Measurements from ENCODE around the gene KLHL29. TPM values are rescaled to one million over a fixed set of nuclear protein-coding genes. Genes with fewer than 3 reads are reported as not detected.
A peak's percentile ranks its signal among the peaks of the same experiment; 100 is the strongest.

Gene KLHL29
- total RNA-seq, 2 donors from 2014 or later = 1.0 to 2.4 TPM

DNA sequence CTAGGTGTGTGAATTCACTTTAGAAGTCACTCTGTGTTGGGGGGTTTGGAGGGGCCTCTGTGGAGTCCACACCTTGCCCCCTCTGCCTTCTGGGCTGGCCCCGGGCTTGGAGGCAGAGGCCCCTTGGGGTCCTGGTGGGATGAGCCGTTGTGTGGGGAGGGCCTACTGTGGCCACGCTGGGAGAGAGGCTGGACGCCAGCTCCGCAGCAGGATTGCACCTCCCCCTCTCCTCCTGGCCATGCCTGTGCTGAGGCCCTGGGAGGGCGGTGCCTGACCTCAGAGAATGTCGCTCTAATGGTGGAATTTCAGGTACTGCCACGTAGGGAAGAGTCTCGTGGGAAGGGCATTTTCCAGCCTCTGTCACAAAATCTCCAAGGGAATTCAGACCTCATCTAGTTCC is 304.9 kb downstream of the KLHL29 start:
- Histone ChIP-seq H3K4me3 (ENCODE audit: low read length) (no peak overlapping the region), H3K27me3 (ENCODE audit: control insufficient read depth, insufficient read depth, low read length, poor library complexity, severe bottlenecking) (no peaks in the 10 kb centered on the region), H3K4me1 (ENCODE audit: control insufficient read depth, insufficient read depth, low read length) (no peaks in the 10 kb centered on the region), H3K9me3 (ENCODE audit: control insufficient read depth, low read length) (no peaks in the 10 kb centered on the region), H3K9ac (ENCODE audit: extremely low read depth, low read length, poor library complexity, severe bottlenecking) (no peak overlapping the region), H3K36me3 (ENCODE audit: control insufficient read depth, insufficient read depth, low read length) (no peaks in the 10 kb centered on the region), H3K27ac (ENCODE audit: low read depth, low read length) (no peak overlapping the region)
- TF ChIP-seq, protein P1, sequence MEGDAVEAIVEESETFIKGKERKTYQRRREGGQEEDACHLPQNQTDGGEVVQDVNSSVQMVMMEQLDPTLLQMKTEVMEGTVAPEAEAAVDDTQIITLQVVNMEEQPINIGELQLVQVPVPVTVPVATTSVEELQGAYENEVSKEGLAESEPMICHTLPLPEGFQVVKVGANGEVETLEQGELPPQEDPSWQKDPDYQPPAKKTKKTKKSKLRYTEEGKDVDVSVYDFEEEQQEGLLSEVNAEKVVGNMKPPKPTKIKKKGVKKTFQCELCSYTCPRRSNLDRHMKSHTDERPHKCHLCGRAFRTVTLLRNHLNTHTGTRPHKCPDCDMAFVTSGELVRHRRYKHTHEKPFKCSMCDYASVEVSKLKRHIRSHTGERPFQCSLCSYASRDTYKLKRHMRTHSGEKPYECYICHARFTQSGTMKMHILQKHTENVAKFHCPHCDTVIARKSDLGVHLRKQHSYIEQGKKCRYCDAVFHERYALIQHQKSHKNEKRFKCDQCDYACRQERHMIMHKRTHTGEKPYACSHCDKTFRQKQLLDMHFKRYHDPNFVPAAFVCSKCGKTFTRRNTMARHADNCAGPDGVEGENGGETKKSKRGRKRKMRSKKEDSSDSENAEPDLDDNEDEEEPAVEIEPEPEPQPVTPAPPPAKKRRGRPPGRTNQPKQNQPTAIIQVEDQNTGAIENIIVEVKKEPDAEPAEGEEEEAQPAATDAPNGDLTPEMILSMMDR (conservative IDR thresholded peaks at IDR 0.05) = no peak
- Mint-ChIP-seq H3K36me3 (ENCODE audit: low read depth) (peaks cover 2% of the 10 kb centered on the region), H3K27me3 (ENCODE audit: insufficient read depth) (no peaks in the 10 kb centered on the region), H3K4me3 (no peak overlapping the region), H3K27ac (no peak overlapping the region), H3K9me3 (no peaks in the 10 kb centered on the region), H3K4me1 (peaks cover 5% of the 10 kb centered on the region)
- DNase-seq = peak; percentile 69
- 59 to 83% methylated on average over 7 to 9 of the region's 9 CpGs for WGBS, 2 experiments (ENCODE audit: insufficient coverage in 1 of 2, insufficient read length in 1 of 2)

DNA sequence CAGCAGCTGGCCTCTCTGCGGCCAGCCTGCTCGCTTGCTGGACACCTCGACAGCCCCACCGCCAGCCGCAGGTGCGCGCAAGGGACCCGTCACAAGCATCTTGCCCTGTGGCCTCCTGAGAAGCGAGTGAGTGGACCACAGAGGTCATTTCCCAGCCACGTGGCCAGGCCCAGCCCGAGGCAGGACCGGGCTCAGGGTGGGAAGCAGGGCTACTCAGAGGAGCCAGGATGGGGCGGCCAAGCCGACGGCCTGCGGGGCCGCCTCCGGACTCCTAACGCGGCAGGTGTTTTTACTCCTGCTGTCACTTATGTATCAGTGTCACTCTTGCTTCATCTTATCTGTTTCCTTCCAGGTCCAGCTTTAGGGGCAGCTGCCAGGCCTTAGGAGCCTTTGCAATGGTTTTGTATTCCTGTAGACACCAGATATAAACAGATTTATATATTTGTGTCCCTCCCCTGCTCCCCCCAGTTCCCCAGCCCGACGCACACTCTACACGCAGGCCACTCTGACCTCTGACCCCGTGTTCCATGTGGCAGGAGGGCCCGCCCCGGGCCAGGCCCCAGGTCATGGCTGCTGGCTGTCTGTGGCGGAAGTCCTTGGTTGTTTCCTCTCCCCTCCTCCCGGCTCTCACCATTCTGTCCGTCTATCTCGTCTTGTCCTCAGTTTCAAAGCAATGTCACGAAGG is 305.6 kb downstream of the KLHL29 start:
- H3K4me1 Mint-ChIP-seq = no peaks in the 10 kb centered on the region
- no peak overlapping the region for H3K27ac Mint-ChIP-seq
- TF ChIP-seq, protein P1 (conservative IDR thresholded peaks at IDR 0.05) = no peak
- Histone ChIP-seq H3K9me3 (ENCODE audit: control insufficient read depth, low read length) (no peaks in the 10 kb centered on the region), H3K27me3 (ENCODE audit: control insufficient read depth, insufficient read depth, low read length, poor library complexity, severe bottlenecking) (no peaks in the 10 kb centered on the region), H3K4me1 (ENCODE audit: control insufficient read depth, insufficient read depth, low read length) (no peaks in the 10 kb centered on the region), H3K36me3 (ENCODE audit: control insufficient read depth, insufficient read depth, low read length) (no peaks in the 10 kb centered on the region), H3K27ac (ENCODE audit: low read depth, low read length) (no peak overlapping the region), H3K4me3 (ENCODE audit: low read length) (no peak overlapping the region), H3K9ac (ENCODE audit: extremely low read depth, low read length, poor library complexity, severe bottlenecking) (no peak overlapping the region)
- no peak for DNase-seq
- H3K27me3 Mint-ChIP-seq (ENCODE audit: insufficient read depth) = no peaks in the 10 kb centered on the region
- no peak overlapping the region for H3K4me3 Mint-ChIP-seq
- WGBS, 2 experiments (ENCODE audit: insufficient coverage in 1 of 2, insufficient read length in 1 of 2) = 91 to 96% methylated on average over 25 to 31 of the region's 31 CpGs
- peaks cover 2% of the 10 kb centered on the region for H3K36me3 Mint-ChIP-seq (ENCODE audit: low read depth)
- H3K9me3 Mint-ChIP-seq = no peaks in the 10 kb centered on the region

DNA sequence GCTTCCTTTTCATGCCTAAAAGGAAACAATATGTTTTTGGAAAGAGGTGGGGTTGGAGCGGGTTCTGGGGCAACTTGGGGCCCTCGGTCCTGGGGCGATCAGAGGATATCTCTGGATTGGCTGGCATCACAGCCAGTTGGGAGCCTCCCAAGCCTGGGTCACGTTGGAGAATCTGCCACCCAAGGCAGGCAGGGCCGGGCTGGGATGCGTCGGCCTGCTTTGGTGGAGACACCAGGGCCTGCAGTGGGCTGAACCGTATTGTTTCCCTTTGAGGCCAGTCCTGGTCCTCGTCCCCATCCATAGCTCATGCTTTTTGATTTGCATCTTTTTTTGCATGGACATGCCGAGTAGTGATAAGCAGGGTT is 306.1 kb downstream of the KLHL29 start:
- DNase-seq = no peak
- 93 to 94% methylated on average over 10 of the region's 10 CpGs for WGBS, 2 experiments (ENCODE audit: insufficient coverage in 1 of 2, insufficient read length in 1 of 2)
- H3K27ac ChIP-seq (ENCODE audit: low read depth, low read length) = no peak overlapping the region
- H3K4me3 ChIP-seq (ENCODE audit: low read length) = no peak overlapping the region
- Mint-ChIP-seq H3K4me1 (no peaks in the 10 kb centered on the region), H3K36me3 (ENCODE audit: low read depth) (peaks cover 4% of the 10 kb centered on the region), H3K27ac (no peak overlapping the region), H3K27me3 (ENCODE audit: insufficient read depth) (no peaks in the 10 kb centered on the region), H3K9me3 (no peaks in the 10 kb centered on the region), H3K4me3 (no peak overlapping the region)
- TF ChIP-seq, protein P1 (conservative IDR thresholded peaks at IDR 0.05) = no peak
- H3K9me3 ChIP-seq (ENCODE audit: control insufficient read depth, low read length) = no peaks in the 10 kb centered on the region
- H3K9ac ChIP-seq (ENCODE audit: extremely low read depth, low read length, poor library complexity, severe bottlenecking) = no peak overlapping the region
- H3K36me3 ChIP-seq (ENCODE audit: control insufficient read depth, insufficient read depth, low read length) = no peaks in the 10 kb centered on the region
- no peaks in the 10 kb centered on the region for H3K27me3 ChIP-seq (ENCODE audit: control insufficient read depth, insufficient read depth, low read length, poor library complexity, severe bottlenecking)
- H3K4me1 ChIP-seq (ENCODE audit: control insufficient read depth, insufficient read depth, low read length) = no peaks in the 10 kb centered on the region

Data from endodermal cell (in vitro differentiated cells).